Colonic mucosa (tissue), 4 donors: ENCODE measurements around the gene AUTS2. TPM values are rescaled to one million over a fixed set of nuclear protein-coding genes. Genes with fewer than 3 reads are reported as not detected.

Source experiments
- DNase-seq: peaks from one replicate; pipeline ENCODE4 v3.0.0-alpha.2; 2020
- H3K27ac ChIP-seq: fragments of 200-600 bp; one replicate; pipeline ENCODE4 v1.8.0; 2021
- H3K27me3 ChIP-seq: fragments of 200-600 bp; one replicate; pipeline ENCODE4 v1.8.0; 2021
- H3K36me3 ChIP-seq: fragments of 200-600 bp; one replicate; pipeline ENCODE4 v1.8.0; 2021
- H3K4me1 ChIP-seq: fragments of 200-600 bp; one replicate; pipeline ENCODE4 v1.8.0; 2021; ENCODE audit warnings: mild to moderate bottlenecking
- H3K4me3 ChIP-seq: fragments of 200-600 bp; one replicate; pipeline ENCODE4 v1.8.0; 2021
- H3K9ac ChIP-seq, 2 donors: one replicate each; pipeline ENCODE4 v1.7.0; 2013; ENCODE audit warnings: control low read depth in 2 of 2, low read depth in 2 of 2, low read length in 2 of 2
- H3K9me3 ChIP-seq: fragments of 200-600 bp; one replicate; pipeline ENCODE4 v1.8.0; 2021
- CTCF ChIP-seq: fragments of 200-600 bp; IDR thresholded peaks from one replicate; pipeline ENCODE4 v1.8.0; 2022; ENCODE audit warnings: antibody characterized with exemption, mild to moderate bottlenecking
- intact Hi-C: fragments of 100-400 bp; cut with DNase I; formaldehyde crosslinking; loops from one replicate; pipeline ENCODE4 v1.14.1; 2022
- total RNA-seq, 2 donors: library from RNA; stranded (reverse); fragmentation: NEBNext Ultra II Directional in 1 of 2; extraction: Animal tissue kit (Norgen Biotek cat#: 25700) in 1 of 2; gene quantifications; one replicate each; pipeline ENCODE4 v1.2.1, GENCODE V29; 2021
- donor health status: healthy.
- donor health status: DM: no; HTN: no; CAD: no.
- donor health status: DM: no; HTN: no; CAD: no.

The AUTS2 gene
- total RNA-seq, 2 donors from 2014 or later, result 39.8 to 42.3 TPM

GRCh38 chr7:69939317-69939716 lies 341.0 kb downstream of the AUTS2 start:
- Histone ChIP-seq H3K27me3 (no peaks in the 10 kb centered on the region), H3K4me3 (no peak overlapping the region), H3K9ac (no peak overlapping the region), H3K4me1 (no peaks in the 10 kb centered on the region), H3K36me3 (no peaks in the 10 kb centered on the region), H3K9me3 (no peaks in the 10 kb centered on the region), H3K27ac (no peak overlapping the region)
- DNase-seq, result no peak
- TF ChIP-seq CTCF, result no peak
- intact Hi-C loops, result no loop called here

- Histone ChIP-seq H3K4me3 (no peak overlapping the region), H3K4me1 (no peaks in the 10 kb centered on the region), H3K27ac (no peak overlapping the region), H3K9ac (no peak overlapping the region), H3K9me3 (no peaks in the 10 kb centered on the region), H3K36me3 (no peaks in the 10 kb centered on the region), H3K27me3 (no peaks in the 10 kb centered on the region)
- intact Hi-C loops, result no loop called here
- DNase-seq, result no peak
- no peak for TF ChIP-seq CTCF
These were observed 342.9 kb downstream of the AUTS2 start for GRCh38 chr7:69941077-69941651.

GRCh38 chr7:69942573-69942972 lies 344.3 kb downstream of the AUTS2 start:
- no peaks in the 10 kb centered on the region for H3K9me3 ChIP-seq
- no peak overlapping the region for H3K4me3 ChIP-seq
- H3K9ac ChIP-seq, result no peak overlapping the region
- H3K36me3 ChIP-seq, result no peaks in the 10 kb centered on the region
- no peaks in the 10 kb centered on the region for H3K4me1 ChIP-seq
- no peak for TF ChIP-seq CTCF
- no peaks in the 10 kb centered on the region for H3K27me3 ChIP-seq
- no peak for DNase-seq
- intact Hi-C loops, result no loop called here
- no peak overlapping the region for H3K27ac ChIP-seq

- Histone ChIP-seq H3K36me3 (no peaks in the 10 kb centered on the region), H3K4me1 (no peaks in the 10 kb centered on the region), H3K4me3 (no peak overlapping the region), H3K9ac (no peak overlapping the region), H3K9me3 (no peaks in the 10 kb centered on the region), H3K27ac (no peak overlapping the region), H3K27me3 (no peaks in the 10 kb centered on the region)
- intact Hi-C loops, result no loop called here
- no peak for DNase-seq
- no peak for TF ChIP-seq CTCF
These were observed 348.6 kb downstream of the AUTS2 start for GRCh38 chr7:69946901-69947300.

- Histone ChIP-seq H3K36me3 (no peaks in the 10 kb centered on the region), H3K4me1 (no peaks in the 10 kb centered on the region), H3K9ac (no peak overlapping the region), H3K27me3 (no peaks in the 10 kb centered on the region), H3K4me3 (no peak overlapping the region), H3K9me3 (no peaks in the 10 kb centered on the region), H3K27ac (no peak overlapping the region)
- no peak for DNase-seq
- intact Hi-C loops, result no loop called here
- no peak for TF ChIP-seq CTCF
These were observed 349.7 kb downstream of the AUTS2 start for GRCh38 chr7:69947998-69948397.

- Histone ChIP-seq H3K4me1 (no peaks in the 10 kb centered on the region), H3K9ac (no peak overlapping the region), H3K4me3 (no peak overlapping the region), H3K27me3 (no peaks in the 10 kb centered on the region), H3K27ac (no peak overlapping the region), H3K36me3 (no peaks in the 10 kb centered on the region), H3K9me3 (no peaks in the 10 kb centered on the region)
- TF ChIP-seq CTCF, result no peak
- DNase-seq, result no peak
- intact Hi-C loops, result no loop called here
These were observed 350.8 kb downstream of the AUTS2 start for GRCh38 chr7:69949122-69949521.
